ENCODE results near the gene IRGC.

The IRGC gene

GRCh38 chr19:43691755-43692154, 24.1 kb upstream of the IRGC start:
- no peak for DNase-seq

GRCh38 chr19:43692385-43692784, 23.5 kb upstream of the IRGC start:
- no peak for DNase-seq

GRCh38 chr19:43692877-43693276, 23.0 kb upstream of the IRGC start:
- DNase-seq = no peak

GRCh38 chr19:43694553-43694952, 21.3 kb upstream of the IRGC start:
- DNase-seq = no peak

DNA sequence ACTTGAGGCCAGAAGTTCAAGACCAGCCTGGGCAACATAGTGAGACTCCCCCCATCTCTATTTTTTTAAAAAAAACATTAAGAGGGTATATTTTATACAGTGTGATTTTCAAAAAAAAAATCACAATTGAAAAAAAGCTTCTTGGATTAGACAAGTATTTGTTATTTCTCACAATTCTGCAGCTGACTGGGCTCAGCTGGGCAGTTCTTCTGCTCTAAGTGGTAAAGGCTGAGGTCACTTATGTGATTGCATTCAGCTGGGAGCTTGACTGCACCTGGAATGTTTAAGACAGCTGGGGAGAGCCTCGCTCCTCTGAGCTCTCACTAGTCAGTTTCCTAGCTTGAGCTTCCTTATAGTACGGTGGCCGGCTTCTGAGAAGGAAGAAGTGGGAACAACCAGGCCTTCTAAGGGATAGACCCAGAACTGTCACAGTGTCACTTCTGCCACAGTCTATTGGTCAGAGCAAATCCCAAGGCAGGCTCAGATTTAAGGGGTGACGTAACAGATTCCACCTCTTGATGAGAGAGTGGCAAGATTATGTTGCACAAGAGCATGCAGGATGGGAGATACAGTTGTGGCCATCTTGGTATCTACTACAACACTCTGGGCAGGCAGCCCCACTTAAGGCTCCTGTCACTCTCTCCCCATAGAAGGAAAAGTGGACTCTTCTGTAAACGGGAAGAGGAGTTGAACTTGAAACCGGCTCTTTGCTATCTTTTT, 19.7 kb upstream of the IRGC start:
- DNase-seq = no peak

DNA sequence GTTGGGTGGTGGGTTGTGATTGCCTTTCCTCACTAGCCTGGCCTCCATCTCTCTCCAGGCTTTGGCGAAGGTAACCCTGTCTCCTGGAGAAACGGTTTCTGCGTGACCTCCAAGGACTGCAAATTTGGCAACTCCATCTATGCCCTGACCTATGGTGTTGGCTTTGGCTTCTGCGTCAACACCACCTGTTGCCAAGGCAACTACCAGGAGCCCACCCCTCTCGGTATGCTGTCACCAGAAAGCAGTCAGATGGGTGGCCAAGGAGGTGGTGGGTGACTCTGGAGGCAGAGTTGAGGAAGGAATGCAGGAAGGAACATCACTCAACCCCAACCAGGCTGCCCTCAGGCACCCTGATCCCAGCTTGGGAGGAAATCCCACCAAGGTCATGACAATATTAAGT, 18.6 kb upstream of the IRGC start:
- DNase-seq = no peak

GRCh38 chr19:43699506-43700394, 16.1 kb upstream of the IRGC start:
- no peak for DNase-seq

DNA sequence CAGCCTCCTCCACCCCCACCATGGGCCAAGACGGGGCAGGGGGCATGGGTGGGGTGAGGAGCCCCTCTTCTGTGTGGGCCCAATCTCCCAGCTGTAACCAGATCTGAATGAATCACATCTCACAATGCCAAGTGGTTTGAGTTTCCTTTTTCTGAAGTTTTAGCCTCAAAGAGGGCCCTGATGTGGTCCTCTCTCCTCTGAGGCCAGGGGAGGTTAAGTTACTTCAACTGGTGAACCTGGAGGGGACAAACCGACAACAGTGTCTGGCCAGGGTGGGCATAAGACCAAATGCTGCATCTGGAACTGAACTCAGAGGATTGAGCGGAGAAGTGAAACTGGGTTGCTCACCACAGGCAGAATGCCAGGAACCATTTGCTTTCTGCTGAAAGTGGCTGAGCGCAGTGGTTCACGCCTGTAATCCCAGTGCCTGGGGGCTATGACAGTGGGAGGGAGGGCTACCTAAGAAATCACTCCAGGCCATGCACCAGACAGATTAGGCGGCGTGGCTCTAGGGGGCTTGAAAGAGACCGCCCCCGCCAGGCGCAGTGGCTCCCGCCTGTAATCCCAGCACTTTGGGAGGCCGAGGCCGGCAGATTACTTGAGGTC, 15.4 kb upstream of the IRGC start:
- DNase-seq = no peak

GRCh38 chr19:43704002-43704705, 11.7 kb upstream of the IRGC start:
- DNase-seq = no peak

DNA sequence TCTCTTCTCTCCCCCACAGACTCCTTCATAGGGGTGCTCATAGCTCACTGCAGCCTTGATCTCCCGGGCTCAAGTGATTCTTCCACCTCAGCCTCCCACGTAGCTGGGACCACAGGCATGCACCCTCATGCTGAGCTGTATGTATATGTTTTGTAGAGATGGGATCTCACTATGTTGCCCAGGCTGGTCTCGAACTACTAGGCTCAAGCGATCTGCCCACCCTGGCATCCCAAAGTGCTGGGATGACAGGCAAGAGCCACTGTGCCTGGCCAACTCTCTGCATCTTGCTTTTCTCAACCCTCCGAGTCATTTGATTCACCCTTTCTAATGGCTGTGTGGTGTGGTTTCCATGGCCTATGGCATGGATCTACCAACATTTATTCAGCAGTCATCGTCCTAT, 10.1 kb upstream of the IRGC start:
- DNase-seq = no peak

DNA sequence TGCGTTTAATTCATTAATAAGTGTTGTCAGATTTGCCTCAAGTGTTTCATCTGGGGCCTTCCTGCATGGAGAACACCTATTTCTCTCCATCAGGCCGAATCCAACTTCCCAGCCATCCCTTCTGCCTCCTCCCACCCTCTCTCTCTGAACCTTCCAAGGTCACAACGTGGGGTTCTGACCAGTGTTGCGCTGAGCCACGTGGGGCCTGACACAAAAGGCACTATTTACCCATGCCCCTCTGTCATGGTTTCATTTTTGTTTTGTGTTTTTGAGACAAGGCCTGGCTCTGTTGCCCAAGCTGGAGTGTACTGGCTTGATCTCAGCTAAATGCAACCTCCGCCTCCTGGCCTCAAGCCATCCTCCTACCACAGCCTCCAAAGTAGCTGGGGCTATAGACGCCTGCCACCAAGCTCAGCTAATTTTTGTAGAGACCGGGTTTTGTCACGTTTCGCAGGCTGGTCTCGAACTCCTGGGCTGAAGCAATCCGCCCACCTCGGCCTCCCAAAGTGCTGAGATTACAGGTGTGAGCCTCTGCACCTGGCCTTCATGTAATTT, 8.6 kb upstream of the IRGC start:
- no peak for DNase-seq

- no peak for DNase-seq
These were observed 7.2 kb upstream of the IRGC start for GRCh38 chr19:43708716-43709115.

DNA sequence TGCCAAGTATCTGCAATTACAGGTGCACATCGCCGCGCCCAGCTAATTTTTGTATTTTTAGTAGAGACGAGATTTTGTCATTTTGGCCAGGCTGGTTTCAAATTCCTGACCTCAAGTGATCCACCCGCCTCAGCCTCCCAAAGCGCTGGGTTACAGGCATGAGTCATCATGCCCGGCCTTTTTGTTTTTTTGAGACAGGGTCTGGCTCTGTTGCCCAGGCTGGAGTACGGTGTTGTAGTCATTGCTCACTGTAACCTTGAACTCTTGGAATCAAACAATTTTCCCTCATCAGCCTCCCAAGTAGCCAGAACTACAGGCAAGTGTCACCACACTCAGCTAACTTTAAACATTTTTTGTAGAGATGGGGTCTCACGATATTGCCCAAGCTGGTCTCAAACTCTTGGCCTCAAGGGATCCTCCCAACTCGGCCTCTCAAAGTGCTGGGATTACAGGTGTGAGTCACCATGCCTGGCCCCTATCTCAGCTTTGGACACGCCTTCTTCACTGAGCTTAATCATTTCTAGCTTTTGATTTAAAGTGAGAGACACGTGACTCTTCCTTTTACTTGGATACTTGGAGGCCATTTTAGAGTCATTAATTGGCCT, 4.0 kb upstream of the IRGC start:
- DNase-seq = no peak

GRCh38 chr19:43713208-43713607, 2.7 kb upstream of the IRGC start:
- DNase-seq = no peak

DNA sequence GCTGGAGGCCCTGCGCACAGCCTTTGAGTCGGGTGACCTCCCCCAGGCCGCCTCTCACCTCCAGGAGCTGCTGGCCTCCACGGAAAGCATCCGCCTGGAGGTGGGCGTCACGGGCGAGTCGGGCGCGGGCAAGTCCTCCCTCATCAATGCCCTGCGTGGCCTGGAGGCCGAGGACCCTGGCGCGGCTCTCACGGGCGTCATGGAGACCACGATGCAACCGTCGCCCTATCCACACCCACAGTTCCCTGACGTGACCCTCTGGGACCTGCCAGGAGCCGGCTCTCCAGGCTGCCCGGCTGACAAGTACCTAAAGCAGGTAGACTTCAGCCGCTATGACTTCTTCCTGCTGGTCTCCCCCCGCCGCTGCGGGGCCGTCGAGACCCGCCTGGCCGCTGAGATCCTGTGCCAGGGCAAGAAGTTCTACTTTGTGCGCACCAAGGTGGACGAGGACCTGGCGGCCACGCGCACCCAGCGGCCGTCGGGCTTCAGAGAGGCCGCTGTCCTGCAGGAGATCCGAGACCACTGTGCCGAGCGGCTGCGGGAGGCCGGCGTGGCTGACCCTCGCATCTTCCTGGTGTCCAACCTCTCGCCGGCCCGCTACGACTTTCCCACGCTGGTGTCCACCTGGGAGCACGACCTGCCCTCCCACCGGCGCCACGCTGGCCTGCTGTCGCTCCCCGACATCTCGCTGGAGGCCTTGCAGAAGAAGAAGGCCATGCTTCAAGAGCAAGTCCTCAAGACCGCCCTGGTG, 2.9 kb downstream of the IRGC start:
- DNase-seq = no peak

DNA sequence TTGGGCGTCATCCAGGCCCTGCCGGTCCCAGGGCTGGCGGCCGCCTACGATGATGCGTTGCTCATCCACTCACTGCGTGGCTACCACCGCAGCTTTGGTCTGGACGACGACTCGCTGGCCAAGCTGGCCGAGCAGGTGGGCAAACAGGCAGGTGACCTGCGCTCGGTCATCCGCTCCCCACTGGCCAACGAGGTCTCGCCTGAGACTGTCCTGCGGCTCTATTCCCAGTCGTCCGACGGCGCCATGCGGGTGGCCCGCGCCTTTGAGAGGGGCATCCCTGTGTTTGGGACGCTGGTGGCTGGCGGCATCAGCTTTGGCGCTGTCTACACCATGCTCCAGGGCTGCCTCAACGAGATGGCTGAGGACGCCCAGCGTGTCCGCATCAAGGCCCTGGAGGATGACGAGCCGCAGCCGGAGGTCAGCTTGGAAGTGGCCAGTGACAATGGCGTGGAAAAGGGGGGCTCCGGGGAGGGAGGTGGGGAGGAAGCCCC, 3.5 kb downstream of the IRGC start:
- DNase-seq = no peak

GRCh38 chr19:43719918-43720317, 4.0 kb downstream of the IRGC start:
- DNase-seq = no peak

DNA sequence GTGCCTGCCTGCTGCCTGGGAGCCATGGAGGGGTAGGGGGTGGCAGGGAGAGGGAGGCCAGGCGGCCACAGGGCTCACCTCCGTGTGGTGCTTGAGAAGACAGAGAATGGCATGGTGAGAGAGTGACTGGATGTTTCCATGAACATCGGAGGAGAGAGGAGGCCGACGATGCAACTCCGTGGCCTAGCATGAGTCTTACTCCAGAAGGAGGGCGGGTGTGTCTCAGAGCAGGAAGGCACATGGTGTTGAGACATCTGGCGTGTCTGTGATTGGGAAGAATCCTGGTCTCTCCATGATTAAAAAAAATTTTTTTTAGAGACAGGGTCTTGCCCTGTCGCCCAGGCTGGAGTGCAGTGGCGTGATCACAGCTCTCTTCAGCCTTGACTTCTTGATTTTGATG, 5.1 kb downstream of the IRGC start:
- DNase-seq = no peak

DNA sequence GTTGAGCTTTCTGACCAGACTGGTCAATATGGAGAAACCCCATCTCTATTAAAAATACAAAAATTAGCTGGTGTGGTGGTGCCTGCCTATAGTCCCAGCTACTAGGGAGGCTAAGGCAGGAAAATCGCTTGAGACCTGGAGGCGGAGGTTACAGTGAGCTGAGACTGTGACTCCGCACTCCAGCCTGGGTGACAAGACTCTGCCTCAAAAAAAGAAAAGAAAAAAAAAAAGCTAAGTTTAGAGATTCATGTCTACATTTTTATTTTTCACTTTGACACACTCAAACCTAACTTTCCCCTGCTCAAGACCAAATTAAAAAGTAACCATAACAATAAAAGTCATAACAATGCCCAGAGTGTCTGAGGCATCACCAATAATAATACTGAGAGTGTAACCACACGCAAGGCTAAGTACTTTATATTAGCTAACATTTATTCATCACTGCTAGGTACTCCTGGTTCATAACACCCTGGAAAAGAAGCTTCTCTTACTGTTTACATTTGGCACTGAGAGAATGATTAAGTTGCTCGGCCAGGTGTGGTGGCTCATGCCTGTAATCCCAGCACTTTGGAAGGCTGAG, 5.7 kb downstream of the IRGC start:
- DNase-seq = no peak

GRCh38 chr19:43723588-43723987, 7.7 kb downstream of the IRGC start:
- DNase-seq = no peak

GRCh38 chr19:43724896-43725295, 9.0 kb downstream of the IRGC start:
- DNase-seq = no peak
